KMS-11 (cell line): ENCODE results near the gene UNC5B.

Source experiments
- H2AFZ ChIP-seq: fragments of 200-600 bp; sonication (generic); 2 replicates; pipeline ENCODE4 v1.6.1; 2016; ENCODE audit warnings: antibody characterized with exemption, mixed run types, low read depth
- H3K27ac ChIP-seq: fragments of 200-600 bp; sonication (generic); 2 replicates; pipeline ENCODE4 v1.6.1; 2016; ENCODE audit warnings: mild to moderate bottlenecking, mixed run types
- H3K27me3 ChIP-seq: fragments of 200-600 bp; sonication (generic); 2 replicates; pipeline ENCODE4 v1.6.1; 2017; ENCODE audit warnings: mild to moderate bottlenecking, low read depth, mixed run types, moderate library complexity; ENCODE audit not compliant: insufficient read depth
- H3K36me3 ChIP-seq: fragments of 200-600 bp; sonication (generic); 2 replicates; pipeline ENCODE4 v1.6.1; 2017; ENCODE audit warnings: mild to moderate bottlenecking, mixed run types; ENCODE audit not compliant: insufficient read depth
- H3K4me1 ChIP-seq: fragments of 200-600 bp; sonication (generic); 2 replicates; pipeline ENCODE4 v1.6.1; 2016; ENCODE audit warnings: mild to moderate bottlenecking, low read depth, mixed run types; ENCODE audit not compliant: poor library complexity, severe bottlenecking
- H3K4me2 ChIP-seq: fragments of 200-600 bp; sonication (generic); 2 replicates; pipeline ENCODE4 v1.7.0; 2016; ENCODE audit warnings: mild to moderate bottlenecking, mixed run types
- H3K4me3 ChIP-seq: fragments of 200-600 bp; sonication (generic); IDR thresholded peaks from 2 replicates; pipeline ENCODE4 v1.6.1; 2017; ENCODE audit warnings: low read depth, low read length, mixed read lengths; ENCODE audit not compliant: insufficient read depth
- H3K79me2 ChIP-seq: fragments of 200-600 bp; sonication (generic); 2 replicates; pipeline ENCODE4 v1.6.1; 2016; ENCODE audit warnings: low read depth, mixed run types; ENCODE audit not compliant: insufficient read depth
- H3K9ac ChIP-seq: fragments of 200-600 bp; sonication (generic); 2 replicates; pipeline ENCODE4 v1.6.1; 2016; ENCODE audit warnings: mild to moderate bottlenecking, mixed run types
- H4K20me1 ChIP-seq: fragments of 200-600 bp; sonication (generic); 2 replicates; pipeline ENCODE4 v1.6.1; 2016; ENCODE audit warnings: mild to moderate bottlenecking, mixed run types; ENCODE audit not compliant: insufficient read depth
- TF ChIP-seq, protein P1 (sequence below): fragments of 200-600 bp; sonication (generic); conservative IDR thresholded peaks from 2 replicates; pipeline ENCODE4 v1.6.1; 2017; ENCODE audit warnings: low read depth, mild to moderate bottlenecking, antibody characterized with exemption, low read length, moderate library complexity, mixed read lengths

Gene UNC5B

DNA sequence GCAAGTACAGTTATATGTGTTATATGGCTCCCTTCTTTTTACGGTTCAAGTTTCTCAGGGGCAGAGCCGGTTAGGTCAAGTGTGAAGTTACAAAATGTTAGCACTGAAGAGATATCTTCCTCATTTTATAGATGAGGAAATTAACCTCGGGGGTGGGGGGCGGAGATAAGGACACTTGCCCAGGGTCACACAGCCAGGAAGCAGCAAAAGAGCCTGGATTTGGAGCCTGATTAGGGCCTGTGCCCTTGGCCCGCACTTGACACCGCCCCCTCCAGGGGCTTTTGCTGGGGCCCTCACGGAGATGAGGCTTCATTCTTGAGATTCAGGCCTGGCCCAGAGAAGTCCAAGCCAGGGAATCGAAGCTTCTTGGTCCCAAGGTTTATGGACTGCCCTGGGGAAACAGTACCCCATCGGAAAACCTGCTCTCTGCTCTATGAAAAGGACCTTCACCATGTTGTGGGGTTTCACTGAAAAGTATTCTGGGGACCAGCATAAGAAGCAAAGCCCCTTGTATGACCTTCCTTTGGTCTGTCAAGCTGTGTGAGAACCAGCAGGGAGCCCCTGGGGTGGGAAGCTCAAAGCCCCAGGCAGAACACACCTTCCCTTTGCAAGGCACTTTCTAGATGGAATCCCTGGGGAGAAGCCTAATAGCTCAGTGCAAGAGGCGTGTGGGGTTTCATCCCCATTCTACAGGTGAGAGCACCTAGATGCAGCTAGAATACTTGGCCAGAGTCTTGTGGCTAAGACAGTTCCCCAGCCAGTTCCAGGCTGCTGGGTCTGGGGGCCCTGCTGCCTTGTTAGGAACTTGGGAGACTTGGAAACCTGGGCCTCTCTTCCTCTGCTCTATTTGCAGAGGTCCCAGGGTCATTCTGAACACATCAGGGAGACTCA lies 21.9 kb downstream of the UNC5B start:
- no peaks in the 10 kb centered on the region for H3K36me3 ChIP-seq
- no peak overlapping the region for H3K27ac ChIP-seq
- H3K9ac ChIP-seq = no peak overlapping the region
- peaks cover 11% of the 10 kb centered on the region; the same call in 1 of the 2 replicates for H3K27me3 ChIP-seq
- H3K4me2 ChIP-seq = no peak overlapping the region
- H3K79me2 ChIP-seq = no peaks in the 10 kb centered on the region
- no peak overlapping the region for H3K4me3 ChIP-seq
- no peaks in the 10 kb centered on the region for H3K4me1 ChIP-seq
- TF ChIP-seq, protein P1, sequence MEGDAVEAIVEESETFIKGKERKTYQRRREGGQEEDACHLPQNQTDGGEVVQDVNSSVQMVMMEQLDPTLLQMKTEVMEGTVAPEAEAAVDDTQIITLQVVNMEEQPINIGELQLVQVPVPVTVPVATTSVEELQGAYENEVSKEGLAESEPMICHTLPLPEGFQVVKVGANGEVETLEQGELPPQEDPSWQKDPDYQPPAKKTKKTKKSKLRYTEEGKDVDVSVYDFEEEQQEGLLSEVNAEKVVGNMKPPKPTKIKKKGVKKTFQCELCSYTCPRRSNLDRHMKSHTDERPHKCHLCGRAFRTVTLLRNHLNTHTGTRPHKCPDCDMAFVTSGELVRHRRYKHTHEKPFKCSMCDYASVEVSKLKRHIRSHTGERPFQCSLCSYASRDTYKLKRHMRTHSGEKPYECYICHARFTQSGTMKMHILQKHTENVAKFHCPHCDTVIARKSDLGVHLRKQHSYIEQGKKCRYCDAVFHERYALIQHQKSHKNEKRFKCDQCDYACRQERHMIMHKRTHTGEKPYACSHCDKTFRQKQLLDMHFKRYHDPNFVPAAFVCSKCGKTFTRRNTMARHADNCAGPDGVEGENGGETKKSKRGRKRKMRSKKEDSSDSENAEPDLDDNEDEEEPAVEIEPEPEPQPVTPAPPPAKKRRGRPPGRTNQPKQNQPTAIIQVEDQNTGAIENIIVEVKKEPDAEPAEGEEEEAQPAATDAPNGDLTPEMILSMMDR = no peak
- H2AFZ ChIP-seq = no peak overlapping the region
- no peaks in the 10 kb centered on the region for H4K20me1 ChIP-seq

DNA sequence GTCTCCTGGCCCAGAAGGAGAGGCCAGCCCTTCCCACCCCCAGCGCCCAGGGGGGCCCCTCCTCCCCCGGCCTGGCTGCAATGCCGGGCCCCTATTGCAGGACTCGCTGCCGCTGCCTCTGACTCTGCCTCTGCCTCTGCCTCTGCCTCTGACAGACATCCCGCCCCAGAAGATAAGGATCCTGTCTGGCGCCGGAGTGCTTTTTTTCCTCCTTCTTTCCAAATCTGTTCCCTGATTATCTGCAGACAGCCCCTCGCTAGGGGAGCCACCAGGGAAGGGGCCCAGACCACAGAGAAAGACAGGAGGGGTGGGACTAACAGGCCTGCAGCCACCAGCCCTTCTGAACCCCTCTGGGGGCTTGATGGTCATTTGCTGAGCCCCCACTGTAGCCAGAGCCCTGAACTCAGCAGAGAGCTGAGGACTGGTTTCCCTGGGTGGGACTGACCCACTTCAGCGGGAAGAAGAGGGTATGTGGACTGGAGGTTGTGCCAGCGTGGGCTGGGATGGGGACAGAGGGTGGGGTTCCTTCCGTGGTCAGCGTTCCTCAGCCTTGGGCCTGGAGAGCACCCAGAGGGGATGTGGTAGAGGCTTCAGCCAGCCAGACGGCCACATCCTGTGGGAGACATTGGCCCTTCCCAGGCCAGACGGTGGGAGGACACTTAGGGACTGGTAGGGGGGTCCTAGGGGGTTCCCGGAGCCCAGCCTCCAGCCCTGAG lies 22.8 kb downstream of the UNC5B start:
- Histone ChIP-seq H3K27ac (no peak overlapping the region), H3K79me2 (no peaks in the 10 kb centered on the region), H2AFZ (no peak overlapping the region), H3K4me1 (no peaks in the 10 kb centered on the region), H4K20me1 (no peaks in the 10 kb centered on the region), H3K4me2 (no peak overlapping the region), H3K27me3 (peaks cover 11% of the 10 kb centered on the region; the same call in 1 of the 2 replicates), H3K9ac (no peak overlapping the region), H3K4me3 (no peak overlapping the region), H3K36me3 (no peaks in the 10 kb centered on the region)
- TF ChIP-seq, protein P1 = no peak

DNA sequence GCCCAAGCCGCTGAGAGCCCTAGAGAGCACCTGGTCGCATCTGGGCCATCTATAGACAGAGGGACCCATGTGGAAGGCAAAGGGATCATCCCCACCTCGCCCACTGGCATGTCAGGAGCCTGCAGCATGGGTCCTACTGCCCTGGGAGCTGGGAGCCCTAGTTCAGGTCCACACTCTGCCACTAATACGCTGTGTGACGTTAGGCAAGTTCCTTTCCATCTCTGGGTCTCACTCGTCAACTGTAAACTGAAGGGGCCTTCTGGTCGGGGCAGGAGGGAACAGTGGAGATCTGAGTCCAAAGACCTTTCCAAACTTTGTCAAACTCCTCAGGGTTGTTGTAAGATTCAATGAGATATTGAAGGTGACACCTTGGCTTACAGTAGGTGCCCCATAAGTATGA lies 23.4 kb downstream of the UNC5B start:
- no peak overlapping the region for H3K9ac ChIP-seq
- no peaks in the 10 kb centered on the region for H4K20me1 ChIP-seq
- no peaks in the 10 kb centered on the region for H3K36me3 ChIP-seq
- peaks cover 9% of the 10 kb centered on the region; the same call in 1 of the 2 replicates for H3K27me3 ChIP-seq
- H3K4me2 ChIP-seq = no peak overlapping the region
- H3K4me3 ChIP-seq = no peak overlapping the region
- no peak overlapping the region for H3K27ac ChIP-seq
- no peaks in the 10 kb centered on the region for H3K79me2 ChIP-seq
- H3K4me1 ChIP-seq = no peaks in the 10 kb centered on the region
- TF ChIP-seq, protein P1 = no peak
- H2AFZ ChIP-seq = no peak overlapping the region

DNA sequence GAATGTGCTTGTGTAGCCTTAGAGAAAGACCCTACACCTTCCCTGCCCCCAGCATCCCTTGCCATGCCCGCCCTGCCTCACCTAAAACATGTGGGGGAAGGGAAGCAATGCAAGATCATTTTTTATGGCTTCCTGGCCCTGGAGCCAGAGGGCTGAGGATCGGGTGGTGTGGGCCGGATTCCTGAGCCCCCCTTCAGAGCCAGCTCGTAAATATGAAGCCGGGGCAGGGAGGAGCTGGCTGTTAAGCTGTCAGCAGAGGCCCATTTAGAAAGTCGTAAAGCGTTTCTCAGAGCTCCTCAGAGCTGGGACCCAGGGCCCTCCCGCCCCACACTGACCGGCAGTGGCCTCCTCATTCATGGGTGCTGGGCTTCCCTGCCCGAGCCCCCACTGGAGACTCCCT lies 23.9 kb downstream of the UNC5B start:
- no peaks in the 10 kb centered on the region for H4K20me1 ChIP-seq
- H2AFZ ChIP-seq = no peak overlapping the region
- H3K79me2 ChIP-seq = no peaks in the 10 kb centered on the region
- H3K27me3 ChIP-seq = peaks cover 9% of the 10 kb centered on the region; the same call in 1 of the 2 replicates
- no peaks in the 10 kb centered on the region for H3K4me1 ChIP-seq
- no peaks in the 10 kb centered on the region for H3K36me3 ChIP-seq
- H3K4me3 ChIP-seq = no peak overlapping the region
- TF ChIP-seq, protein P1 = no peak
- no peak overlapping the region for H3K4me2 ChIP-seq
- H3K9ac ChIP-seq = no peak overlapping the region
- no peak overlapping the region for H3K27ac ChIP-seq
